ENCODE data around the gene HERC2.
"Not testable (repeated sequence)": the region's sequence is repeated elsewhere in the genome, so short reads cannot be mapped to it uniquely, and the experiment has no call there.

Gene HERC2

DNA sequence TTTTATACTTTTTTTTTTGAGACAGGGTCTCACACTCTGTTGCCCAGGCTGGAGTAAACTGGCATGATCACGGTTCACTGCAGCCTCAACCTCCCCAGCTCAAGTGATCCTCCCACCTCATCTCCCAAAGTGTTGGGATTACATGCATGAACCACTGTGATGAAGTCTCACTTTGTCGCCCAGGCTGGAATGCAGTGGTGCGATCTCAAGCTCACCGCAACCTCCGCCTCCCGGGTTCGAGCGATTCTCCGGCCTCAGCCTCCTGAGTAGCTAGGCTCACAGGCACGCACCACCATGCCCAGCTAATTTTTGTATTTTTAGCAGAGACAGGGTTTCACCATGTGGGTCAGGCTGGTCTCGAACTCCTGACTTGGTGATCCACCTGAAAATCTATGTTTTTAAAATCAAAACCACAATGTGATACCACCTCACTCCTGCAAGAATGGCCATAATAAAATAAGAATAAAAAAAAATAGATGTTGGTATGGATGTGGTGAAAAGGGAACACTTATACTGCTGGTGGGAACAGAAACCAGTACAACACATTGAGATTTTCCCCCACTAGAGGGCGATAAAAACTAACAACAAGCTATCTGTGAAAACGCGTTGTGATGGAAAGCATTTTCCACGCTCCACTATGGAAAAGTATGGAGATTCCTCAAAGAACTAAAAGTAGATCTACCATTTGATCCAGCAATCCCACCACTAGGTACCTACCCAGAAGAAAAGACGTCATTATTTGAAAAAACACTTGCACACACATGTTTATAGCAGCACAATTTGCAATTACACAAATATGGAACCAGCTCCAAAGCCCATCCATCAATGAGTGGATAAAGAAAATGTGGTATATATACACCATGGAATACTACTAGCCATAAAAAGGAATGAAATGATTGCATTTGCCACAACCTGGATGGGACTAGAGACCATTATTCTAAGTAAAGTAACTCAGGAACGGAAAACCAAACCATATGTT lies 196.0 kb downstream of the HERC2 start:
- DNase-seq, result no peak

GRCh38 chr15:28124841-28125240 lies 197.1 kb downstream of the HERC2 start:
- no peak for DNase-seq

- DNase-seq, result peak; percentile 37
These were observed 198.5 kb downstream of the HERC2 start for GRCh38 chr15:28123408-28124023.

- no peak for DNase-seq
These were observed 199.7 kb downstream of the HERC2 start for GRCh38 chr15:28122038-28122949.

DNA sequence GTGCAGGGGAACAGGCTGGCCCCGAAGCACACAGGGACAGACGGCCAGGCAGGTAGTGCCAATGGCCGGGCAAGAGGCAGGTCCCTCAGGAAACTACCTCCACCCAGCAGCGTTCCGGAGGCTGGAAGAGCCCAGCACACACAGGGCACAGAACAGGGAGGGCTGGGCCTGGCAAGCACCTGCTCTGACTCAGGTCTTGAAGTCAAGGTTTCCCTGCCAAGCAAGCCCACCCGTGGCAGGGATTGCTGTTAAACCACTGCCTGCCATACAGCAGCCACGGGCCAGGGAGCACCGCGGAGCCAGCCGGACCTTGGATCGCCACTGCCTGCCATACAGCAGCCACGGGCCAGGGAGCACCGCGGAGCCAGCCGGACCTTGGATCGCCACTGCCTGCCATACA lies 200.4 kb downstream of the HERC2 start:
- DNase-seq, result not testable (repeated sequence)

- no peak for DNase-seq
These were observed 201.7 kb downstream of the HERC2 start for GRCh38 chr15:28120359-28120640.

DNA sequence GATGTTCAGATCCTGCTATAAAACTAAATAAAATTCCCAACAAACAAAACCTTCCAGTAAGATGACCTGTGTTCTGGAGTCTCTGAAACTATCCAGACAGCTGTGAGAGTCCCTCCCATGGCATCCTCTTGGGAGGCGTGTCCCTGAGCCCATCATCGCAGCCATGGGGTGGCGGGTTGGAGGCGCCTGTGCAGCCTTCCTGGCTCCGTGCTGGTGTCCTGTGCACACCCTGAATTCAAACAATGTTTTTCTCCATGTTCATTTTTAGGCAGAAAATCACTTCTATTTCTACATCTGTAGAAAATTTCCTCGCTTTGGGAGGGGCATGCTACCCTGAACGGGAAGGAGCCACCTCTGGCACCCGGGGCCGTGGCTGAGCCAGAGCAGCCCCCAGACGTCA lies 203.4 kb downstream of the HERC2 start:
- DNase-seq, result no peak

DNA sequence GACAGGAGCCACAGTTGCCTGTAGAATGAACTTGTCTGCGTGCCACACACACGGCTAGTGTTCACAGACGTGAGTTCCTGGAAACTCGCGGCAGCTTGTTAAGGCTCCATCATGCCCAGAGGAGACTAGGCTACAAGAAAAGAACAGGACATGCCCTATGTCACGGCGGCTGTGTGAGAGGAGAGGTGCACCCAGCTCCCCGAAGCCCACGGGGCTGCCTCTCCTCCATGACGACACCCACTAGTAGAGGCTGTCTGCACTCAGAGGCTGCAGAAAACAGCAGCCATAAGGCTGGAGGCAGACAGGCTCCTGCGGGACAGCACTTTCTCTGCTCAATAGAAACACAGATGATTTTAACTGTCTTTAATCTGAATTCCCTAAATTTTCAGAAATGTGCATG lies 203.9 kb downstream of the HERC2 start:
- no peak for DNase-seq

GRCh38 chr15:28117432-28117990 lies 204.5 kb downstream of the HERC2 start:
- DNase-seq, result no peak

GRCh38 chr15:28116521-28117431 lies 205.2 kb downstream of the HERC2 start:
- DNase-seq, result no peak

DNA sequence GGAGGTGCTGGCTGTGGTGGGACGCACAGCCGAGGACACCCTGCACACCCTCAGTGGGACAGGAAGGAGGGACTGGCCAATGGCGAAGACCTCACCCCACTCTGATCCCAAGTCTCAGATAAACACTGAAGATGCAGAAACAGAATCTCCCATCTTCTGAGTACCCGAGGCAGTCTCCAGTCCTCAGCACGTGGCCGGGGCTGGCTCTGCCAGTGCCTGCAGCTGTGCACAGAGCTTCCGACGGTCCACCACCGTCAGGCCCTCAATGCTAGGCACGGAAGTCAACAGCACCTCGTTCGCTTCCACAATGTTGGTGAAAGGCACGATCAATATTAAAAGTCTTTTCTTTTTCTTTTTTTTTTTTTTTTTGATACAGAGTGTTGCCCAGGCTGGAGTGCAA lies 206.1 kb downstream of the HERC2 start:
- DNase-seq, result no peak

DNA sequence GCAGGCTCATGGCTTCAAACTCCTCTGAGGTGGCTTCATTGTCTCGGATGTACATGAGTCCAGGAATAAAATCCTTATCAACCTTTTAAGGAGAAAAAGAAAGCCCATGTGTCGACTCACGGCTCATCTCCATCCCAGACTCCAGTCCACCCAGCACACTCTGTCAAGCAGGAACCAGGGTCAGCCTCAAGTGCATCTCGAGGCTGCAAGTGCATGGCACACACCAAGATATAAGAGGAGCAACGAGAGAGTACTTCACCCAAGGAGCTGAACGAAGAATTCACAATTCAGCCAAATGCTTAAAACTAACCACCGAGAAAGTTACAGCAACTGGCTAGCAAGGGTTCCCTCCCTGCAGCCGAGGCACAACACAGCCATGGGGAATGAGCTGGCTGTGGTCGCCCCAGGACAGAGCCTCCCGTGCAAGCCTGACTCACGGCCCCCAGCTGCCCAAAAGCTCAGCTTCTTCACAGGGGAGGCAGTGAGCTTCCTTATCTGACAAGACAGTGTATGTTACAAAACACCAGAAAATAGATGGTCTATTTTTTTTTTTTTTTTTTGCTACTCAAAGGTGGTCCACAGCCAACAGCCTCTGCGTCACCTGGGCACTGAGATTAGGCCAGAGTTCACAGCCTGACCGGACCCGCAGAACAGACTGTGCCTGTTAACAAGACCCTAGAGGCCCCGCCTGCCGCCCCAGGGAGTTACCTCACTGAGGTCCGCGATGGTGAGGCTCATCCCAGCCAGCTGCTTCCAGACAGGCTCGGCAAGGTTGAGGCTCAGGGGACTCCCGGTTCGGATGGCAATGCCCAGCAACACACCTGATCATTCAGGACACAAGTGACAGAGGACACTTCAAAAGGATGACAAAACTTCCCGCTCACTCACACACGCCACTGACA lies 207.0 kb downstream of the HERC2 start:
- DNase-seq, result no peak

GRCh38 chr15:28114114-28114455 lies 207.9 kb downstream of the HERC2 start:
- DNase-seq, result no peak

DNA sequence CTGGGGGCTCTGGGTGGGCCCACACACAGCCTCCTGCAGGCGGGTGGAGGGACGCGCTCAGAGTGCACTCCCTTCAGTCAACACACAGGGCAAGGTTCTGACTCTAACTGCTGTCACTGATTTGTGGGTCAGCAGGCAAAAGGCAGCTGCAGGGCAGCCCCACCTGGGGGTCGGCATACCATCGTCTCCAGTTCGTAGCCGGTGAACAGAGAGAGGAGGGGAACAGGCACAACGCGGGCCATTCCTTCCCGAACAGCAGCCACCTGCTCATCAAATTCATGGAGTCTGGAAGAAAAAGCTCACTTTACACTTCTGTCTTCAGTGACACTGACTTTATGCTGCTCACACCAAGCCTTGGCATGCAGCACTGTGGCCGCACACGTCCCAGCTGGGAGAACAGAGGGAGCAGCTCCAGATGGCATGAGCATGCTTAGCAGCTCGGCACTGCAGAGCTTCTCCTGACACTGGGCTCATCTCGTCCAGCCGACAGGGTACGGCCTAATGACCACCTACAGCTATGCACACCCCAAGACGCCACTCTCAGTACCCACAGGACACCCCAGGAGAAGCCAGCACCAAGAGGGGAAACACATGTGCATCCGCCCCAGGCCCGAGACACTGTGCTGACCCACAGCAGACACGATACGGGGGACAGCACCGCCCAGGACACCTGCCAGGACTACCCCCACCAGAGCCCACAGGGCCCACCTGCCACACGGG lies 208.4 kb downstream of the HERC2 start:
- DNase-seq, result no peak

DNA sequence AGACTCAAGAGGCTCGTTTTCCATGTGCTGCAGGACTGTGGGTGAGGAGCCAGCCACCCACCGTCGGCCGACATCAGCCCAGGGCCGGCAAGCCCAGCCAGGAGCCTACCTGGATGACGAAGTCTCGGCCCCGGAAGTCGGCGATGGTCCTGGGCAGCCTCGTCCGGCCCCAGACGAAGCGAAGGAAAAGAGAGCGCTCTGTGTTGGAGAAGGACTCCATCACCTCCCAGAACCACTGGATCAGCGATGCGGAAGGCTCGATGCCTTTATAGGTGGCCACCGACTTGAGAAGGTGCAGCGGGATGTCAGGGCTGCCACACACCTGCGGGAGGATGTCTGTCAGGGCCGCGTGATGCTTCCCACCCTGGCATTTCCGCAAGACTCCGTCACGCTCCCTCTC lies 209.0 kb downstream of the HERC2 start:
- DNase-seq, result no peak

DNA sequence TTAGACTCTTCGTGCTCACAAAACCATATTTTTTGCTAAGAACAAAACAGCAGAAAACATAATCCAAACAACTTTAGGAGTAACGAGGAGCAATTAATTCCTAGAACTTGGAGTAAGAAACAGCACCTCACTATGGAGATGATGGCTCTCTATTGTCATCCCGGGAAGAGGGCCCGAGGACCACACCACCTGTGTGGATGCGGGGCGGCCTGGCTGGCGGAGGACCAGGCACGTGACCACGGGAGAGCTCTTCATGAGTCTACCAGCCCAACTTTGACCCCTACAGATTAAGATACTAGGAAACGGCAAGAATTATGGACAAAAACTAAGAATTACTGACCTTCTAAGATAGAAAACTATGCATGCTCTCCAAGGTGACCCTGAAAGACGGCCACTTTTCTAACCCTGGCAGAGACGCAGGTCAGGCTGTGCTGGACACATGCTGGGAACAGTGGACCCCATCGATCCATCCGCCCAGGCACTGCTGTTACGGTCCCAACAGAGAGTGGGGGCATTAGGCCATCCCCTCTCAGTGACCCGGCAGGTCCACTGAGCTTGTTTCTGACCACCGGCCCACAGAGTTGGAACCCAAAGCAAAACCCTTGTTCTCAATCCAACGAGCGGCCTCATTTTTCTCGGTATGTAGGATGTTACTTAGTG lies 209.7 kb downstream of the HERC2 start:
- no peak for DNase-seq

DNA sequence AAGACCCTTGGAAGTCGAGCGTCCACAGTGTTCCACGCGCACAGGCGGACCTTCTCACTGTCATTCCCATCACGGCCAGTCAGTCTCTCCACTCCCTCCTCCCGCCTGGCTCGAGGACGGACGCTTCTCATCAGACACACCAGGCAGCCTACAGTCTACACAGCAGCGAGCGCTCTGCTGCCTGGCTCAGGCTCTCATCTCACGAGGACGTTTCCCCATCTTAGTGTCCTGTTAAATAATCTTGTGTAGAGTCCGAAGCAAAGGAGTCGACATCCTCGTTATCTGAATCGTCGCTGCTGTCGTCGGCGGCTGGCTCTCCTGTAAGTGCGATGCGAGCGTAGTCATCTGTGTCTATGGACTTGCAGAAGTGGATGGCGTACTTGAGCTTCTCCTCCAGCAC lies 210.4 kb downstream of the HERC2 start:
- DNase-seq, result no peak

DNA sequence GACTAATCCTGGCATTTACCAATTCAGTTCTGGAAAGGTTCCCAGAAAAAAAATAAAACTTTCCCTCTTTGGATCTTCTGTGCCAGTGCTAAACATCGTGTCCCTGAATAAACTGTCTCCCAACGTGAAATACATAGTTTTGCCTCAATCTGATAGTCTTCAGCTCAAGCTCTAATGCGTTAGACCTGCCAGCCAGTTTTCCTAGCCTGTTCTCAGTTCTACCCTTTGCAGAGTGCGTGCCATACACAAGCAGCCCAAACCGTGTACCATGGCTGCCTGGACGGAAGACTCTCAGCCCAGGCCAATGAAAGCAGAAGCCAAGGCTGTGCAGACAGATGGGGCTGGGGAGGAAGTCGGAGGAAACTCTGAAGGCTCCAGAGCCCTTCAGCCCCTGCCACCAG lies 211.5 kb downstream of the HERC2 start:
- no peak for DNase-seq

- no peak for DNase-seq
These were observed 212.1 kb downstream of the HERC2 start for GRCh38 chr15:28109626-28110455.

All from CD4-positive, alpha-beta T cell treated with Interferon gamma for 1 hour (primary cell).